Measurements from ENCODE around the gene INTS4. TPM values are rescaled to one million over a fixed set of nuclear protein-coding genes. Genes with fewer than 3 reads are reported as not detected.
"Not testable (repeated sequence)": the region's sequence is repeated elsewhere in the genome, so short reads cannot be mapped to it uniquely, and the experiment has no call there.

Gene INTS4
- total and polyA plus RNA-seq, 4 donors = 25.3 to 42.3 (median 29.7) TPM

DNA sequence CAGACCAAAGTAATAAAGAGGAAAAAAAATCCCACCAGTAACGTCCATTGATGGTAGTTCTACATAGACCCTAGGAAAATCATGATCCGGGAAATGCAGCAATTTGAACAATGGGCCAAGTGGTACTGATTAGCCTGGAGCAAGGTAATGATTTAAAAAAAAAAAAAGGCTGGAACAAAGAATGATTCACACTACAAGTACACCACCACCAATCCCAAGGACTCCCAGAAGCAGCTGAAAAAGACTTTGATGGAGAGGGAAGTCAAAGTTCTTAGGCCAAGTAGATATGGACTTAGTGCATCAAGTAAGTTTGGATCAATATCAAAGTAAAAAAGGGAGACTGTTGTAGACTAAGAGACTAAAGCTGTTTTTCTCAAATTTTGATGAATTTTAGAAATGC lies 16.8 kb upstream of the INTS4 start:
- Histone ChIP-seq H3K27ac (ENCODE audit: low read depth, low read length) (no peak overlapping the region), H3K27me3 (ENCODE audit: control insufficient read depth, insufficient read depth, low read length) (no peaks in the 10 kb centered on the region), H3K4me1 (ENCODE audit: control insufficient read depth, insufficient read depth, low read length) (no peaks in the 10 kb centered on the region), H3K9me3 (ENCODE audit: control insufficient read depth, insufficient read depth, low read length) (no peaks in the 10 kb centered on the region), H3K36me3 (ENCODE audit: control insufficient read depth, insufficient read depth, low read length) (no peaks in the 10 kb centered on the region), H3K4me3 (ENCODE audit: low read depth, low read length) (no peak overlapping the region)
- WGBS (ENCODE audit: insufficient coverage) = no CpG with 5 or more reads among the region's 2 CpGs
- no peak for DNase-seq (ENCODE audit: low read depth in 4 of 6, low spot score in 6 of 6)

DNA sequence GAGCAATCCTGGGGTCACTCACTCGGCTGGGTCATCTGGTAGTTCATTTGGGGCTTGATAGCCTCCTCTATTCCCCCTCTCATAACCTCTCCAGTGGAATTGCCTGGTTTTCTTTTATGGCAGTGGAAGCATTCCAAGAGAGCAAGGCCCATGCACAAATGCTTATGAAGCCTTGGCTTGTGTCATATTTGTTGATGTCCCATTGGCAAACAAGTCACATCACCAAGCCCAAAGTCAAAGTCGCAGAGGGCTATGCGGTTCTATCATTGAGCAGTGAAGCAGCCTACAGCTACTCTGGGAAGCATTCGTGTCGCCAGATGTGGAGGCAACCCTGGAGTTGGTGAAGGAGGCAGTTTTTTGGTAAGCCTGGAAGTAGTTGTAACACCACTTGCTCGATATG lies 16.3 kb upstream of the INTS4 start:
- Histone ChIP-seq H3K4me1 (ENCODE audit: control insufficient read depth, insufficient read depth, low read length) (no peaks in the 10 kb centered on the region), H3K27ac (ENCODE audit: low read depth, low read length) (no peak overlapping the region), H3K9me3 (ENCODE audit: control insufficient read depth, insufficient read depth, low read length) (no peaks in the 10 kb centered on the region), H3K4me3 (ENCODE audit: low read depth, low read length) (no peak overlapping the region), H3K27me3 (ENCODE audit: control insufficient read depth, insufficient read depth, low read length) (no peaks in the 10 kb centered on the region), H3K36me3 (ENCODE audit: control insufficient read depth, insufficient read depth, low read length) (no peaks in the 10 kb centered on the region)
- 80% methylated on average over 1 of the region's 6 CpGs for WGBS (ENCODE audit: insufficient coverage)
- DNase-seq (ENCODE audit: low read depth in 4 of 6, low spot score in 6 of 6) = no peak

DNA sequence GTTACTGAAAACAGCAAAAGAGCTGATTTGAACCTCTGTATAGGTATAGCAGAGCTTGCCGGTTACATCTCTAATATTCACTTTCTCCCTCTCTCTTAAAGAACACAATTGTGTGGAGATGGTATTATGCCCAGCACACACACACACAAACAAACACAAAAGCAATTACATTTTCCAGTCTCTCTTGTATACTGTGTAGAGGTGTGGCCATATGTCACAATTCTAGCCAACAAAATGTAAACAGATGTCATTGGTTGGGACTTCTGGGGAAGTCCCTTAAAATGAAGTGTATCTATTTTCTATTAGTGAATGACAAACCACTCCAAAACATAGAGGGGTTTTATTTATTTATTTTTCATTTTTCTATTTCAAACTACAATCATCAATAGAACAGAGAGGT lies 15.8 kb upstream of the INTS4 start:
- H3K36me3 ChIP-seq (ENCODE audit: control insufficient read depth, insufficient read depth, low read length) = no peaks in the 10 kb centered on the region
- H3K27me3 ChIP-seq (ENCODE audit: control insufficient read depth, insufficient read depth, low read length) = no peaks in the 10 kb centered on the region
- no peak overlapping the region for H3K4me3 ChIP-seq (ENCODE audit: low read depth, low read length)
- no peak overlapping the region for H3K27ac ChIP-seq (ENCODE audit: low read depth, low read length)
- H3K9me3 ChIP-seq (ENCODE audit: control insufficient read depth, insufficient read depth, low read length) = no peaks in the 10 kb centered on the region
- no peak for DNase-seq (ENCODE audit: low read depth in 4 of 6, low spot score in 6 of 6)
- WGBS (ENCODE audit: insufficient coverage) = no CpG with 5 or more reads among the region's 1 CpG
- H3K4me1 ChIP-seq (ENCODE audit: control insufficient read depth, insufficient read depth, low read length) = no peaks in the 10 kb centered on the region

DNA sequence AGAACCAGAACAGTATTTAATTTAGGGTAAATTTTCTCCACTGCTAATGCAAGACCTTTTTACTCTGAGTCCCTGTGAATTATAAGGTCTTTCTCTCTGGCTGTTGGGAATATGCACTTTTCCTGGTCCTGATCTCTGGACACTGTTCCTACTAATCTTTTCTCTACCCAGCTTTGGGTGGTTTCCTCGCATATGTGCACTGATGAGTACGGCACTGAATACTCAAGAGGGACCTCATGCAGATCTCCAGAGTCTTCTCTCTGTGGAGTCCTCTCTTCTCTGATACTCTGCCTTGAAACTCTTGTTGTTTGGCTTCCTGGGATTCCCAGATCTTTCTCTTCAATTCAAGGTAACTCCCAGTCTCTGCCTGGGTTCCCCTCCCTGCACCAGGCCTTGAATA lies 14.6 kb upstream of the INTS4 start:
- H3K27me3 ChIP-seq (ENCODE audit: control insufficient read depth, insufficient read depth, low read length) = no peaks in the 10 kb centered on the region
- 92% methylated on average over 2 of the region's 2 CpGs for WGBS (ENCODE audit: insufficient coverage)
- H3K36me3 ChIP-seq (ENCODE audit: control insufficient read depth, insufficient read depth, low read length) = no peaks in the 10 kb centered on the region
- H3K4me1 ChIP-seq (ENCODE audit: control insufficient read depth, insufficient read depth, low read length) = no peaks in the 10 kb centered on the region
- H3K9me3 ChIP-seq (ENCODE audit: control insufficient read depth, insufficient read depth, low read length) = no peaks in the 10 kb centered on the region
- no peak overlapping the region for H3K4me3 ChIP-seq (ENCODE audit: low read depth, low read length)
- DNase-seq (ENCODE audit: low read depth in 4 of 6, low spot score in 6 of 6) = no peak
- H3K27ac ChIP-seq (ENCODE audit: low read depth, low read length) = no peak overlapping the region

DNA sequence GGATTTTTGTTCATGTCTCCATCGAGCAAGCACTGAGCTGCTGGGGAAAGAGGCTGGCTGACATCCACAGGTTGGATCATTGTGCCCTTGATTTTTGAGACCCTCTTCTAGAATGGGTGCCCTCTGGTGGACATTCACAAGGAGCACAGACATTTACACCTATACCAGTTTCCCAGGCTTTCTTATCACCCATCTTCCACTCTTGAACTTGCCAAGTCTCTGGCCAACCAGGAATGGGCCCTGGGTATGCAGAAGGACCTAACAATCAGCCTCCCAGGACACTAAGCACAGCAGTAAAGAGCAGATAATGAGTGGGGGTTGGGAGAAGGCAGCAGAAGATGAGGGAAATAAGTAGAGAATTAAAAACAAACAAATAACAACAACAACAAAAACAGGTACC lies 5.7 kb upstream of the INTS4 start:
- 0% methylated on average over 1 of the region's 1 CpG for WGBS (ENCODE audit: insufficient coverage)
- no peaks in the 10 kb centered on the region for H3K9me3 ChIP-seq (ENCODE audit: control insufficient read depth, insufficient read depth, low read length)
- no peak overlapping the region for H3K27ac ChIP-seq (ENCODE audit: low read depth, low read length)
- no peaks in the 10 kb centered on the region for H3K36me3 ChIP-seq (ENCODE audit: control insufficient read depth, insufficient read depth, low read length)
- H3K4me3 ChIP-seq (ENCODE audit: low read depth, low read length) = no peak overlapping the region
- no peaks in the 10 kb centered on the region for H3K27me3 ChIP-seq (ENCODE audit: control insufficient read depth, insufficient read depth, low read length)
- DNase-seq (ENCODE audit: low read depth in 4 of 6, low spot score in 6 of 6) = peak in 3 of 6 donors; percentile 52 to 92 (median 81)
- H3K4me1 ChIP-seq (ENCODE audit: control insufficient read depth, insufficient read depth, low read length) = peaks cover 4% of the 10 kb centered on the region

DNA sequence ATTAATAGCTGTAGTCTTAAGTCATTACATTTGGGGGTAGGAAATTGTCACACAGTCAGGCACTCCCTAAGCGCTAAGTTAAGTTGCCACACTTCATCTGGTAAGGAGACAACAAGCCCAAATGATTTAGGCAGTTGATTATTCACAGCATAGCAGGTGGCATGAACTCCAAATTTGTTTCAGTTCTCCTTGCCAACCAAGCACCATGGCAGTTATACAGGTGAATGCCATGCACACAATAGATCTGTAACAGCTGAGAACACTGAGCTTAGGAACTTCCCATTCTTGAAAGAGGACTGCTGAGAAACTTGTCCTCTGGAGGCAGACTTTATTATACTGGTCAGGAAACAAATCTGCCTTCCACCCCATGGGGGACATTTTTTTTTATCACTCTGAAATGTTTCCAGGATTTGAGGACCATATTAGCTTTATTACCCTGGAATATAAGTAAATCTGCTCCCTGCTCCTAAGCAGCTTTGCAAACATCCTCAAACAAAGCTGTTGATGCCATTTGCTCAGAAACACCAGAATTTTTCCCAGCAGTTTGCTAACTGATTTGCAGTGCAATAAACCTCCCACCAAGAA lies 5.1 kb upstream of the INTS4 start:
- peaks cover 4% of the 10 kb centered on the region for H3K4me1 ChIP-seq (ENCODE audit: control insufficient read depth, insufficient read depth, low read length)
- WGBS (ENCODE audit: insufficient coverage) = 50% methylated on average over 1 of the region's 1 CpG
- peak in 2 of 6 donors; percentile 10 to 83 for DNase-seq (ENCODE audit: low read depth in 4 of 6, low spot score in 6 of 6)
- H3K9me3 ChIP-seq (ENCODE audit: control insufficient read depth, insufficient read depth, low read length) = no peaks in the 10 kb centered on the region
- no peak overlapping the region for H3K27ac ChIP-seq (ENCODE audit: low read depth, low read length)
- H3K36me3 ChIP-seq (ENCODE audit: control insufficient read depth, insufficient read depth, low read length) = no peaks in the 10 kb centered on the region
- H3K4me3 ChIP-seq (ENCODE audit: low read depth, low read length) = no peak overlapping the region
- H3K27me3 ChIP-seq (ENCODE audit: control insufficient read depth, insufficient read depth, low read length) = no peaks in the 10 kb centered on the region

DNA sequence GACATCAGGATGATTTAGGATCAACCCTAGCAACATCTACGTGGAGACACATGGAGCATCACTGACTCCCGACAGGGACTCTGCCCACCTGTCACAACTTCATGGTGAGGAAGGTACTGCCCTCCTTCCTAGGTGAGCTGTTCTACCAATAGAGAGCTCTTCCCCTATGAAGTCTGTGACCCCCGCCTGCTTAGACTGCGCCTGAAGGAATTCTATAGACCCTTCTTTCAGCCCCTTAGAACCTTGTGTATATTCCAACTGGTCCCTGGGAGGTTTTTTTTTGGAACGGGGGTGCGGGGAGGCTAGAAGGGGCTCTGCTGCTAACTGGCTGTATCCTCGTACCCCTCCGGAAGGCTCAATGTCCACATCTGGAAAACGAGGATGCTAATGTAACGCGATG lies 566 bp downstream of the INTS4 start:
- H3K36me3 ChIP-seq (ENCODE audit: control insufficient read depth, insufficient read depth, low read length) = peaks cover 17% of the 10 kb centered on the region
- WGBS (ENCODE audit: insufficient coverage) = 0% methylated on average over 1 of the region's 11 CpGs
- no peak overlapping the region for H3K27ac ChIP-seq (ENCODE audit: low read depth, low read length)
- H3K9me3 ChIP-seq (ENCODE audit: control insufficient read depth, insufficient read depth, low read length) = no peaks in the 10 kb centered on the region
- H3K27me3 ChIP-seq (ENCODE audit: control insufficient read depth, insufficient read depth, low read length) = no peaks in the 10 kb centered on the region
- DNase-seq (ENCODE audit: low read depth in 4 of 6, low spot score in 6 of 6) = no peak
- H3K4me1 ChIP-seq (ENCODE audit: control insufficient read depth, insufficient read depth, low read length) = peaks cover 7% of the 10 kb centered on the region
- H3K4me3 ChIP-seq (ENCODE audit: low read depth, low read length) = peak overlapping the region; percentile 93

DNA sequence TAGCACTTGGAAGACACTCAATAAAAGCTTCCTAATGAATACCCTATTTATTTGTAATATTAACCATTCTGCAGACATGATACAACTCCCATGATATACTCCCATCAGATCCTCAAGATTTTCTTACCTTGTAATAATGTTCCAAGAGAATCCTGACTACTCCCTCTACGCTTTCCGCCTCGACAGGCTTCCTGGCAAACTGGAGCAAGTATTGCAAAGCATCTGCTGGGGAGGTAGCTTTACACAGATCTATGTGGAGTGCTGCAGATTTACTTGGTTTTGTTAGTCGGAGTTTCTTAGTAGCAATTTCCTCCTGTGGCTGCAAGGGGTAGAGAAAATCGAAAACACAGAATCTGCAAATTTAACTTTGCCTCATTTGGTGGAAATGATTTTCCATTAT lies 3.5 kb downstream of the INTS4 start:
- Histone ChIP-seq H3K27ac (ENCODE audit: low read depth, low read length) (no peak overlapping the region), H3K9me3 (ENCODE audit: control insufficient read depth, insufficient read depth, low read length) (no peaks in the 10 kb centered on the region), H3K4me3 (ENCODE audit: low read depth, low read length) (no peak overlapping the region), H3K27me3 (ENCODE audit: control insufficient read depth, insufficient read depth, low read length) (no peaks in the 10 kb centered on the region), H3K36me3 (ENCODE audit: control insufficient read depth, insufficient read depth, low read length) (peaks cover 21% of the 10 kb centered on the region), H3K4me1 (ENCODE audit: control insufficient read depth, insufficient read depth, low read length) (peaks cover 7% of the 10 kb centered on the region)
- DNase-seq (ENCODE audit: low read depth in 4 of 6, low spot score in 6 of 6) = no peak
- WGBS (ENCODE audit: insufficient coverage) = no CpG with 5 or more reads among the region's 5 CpGs

DNA sequence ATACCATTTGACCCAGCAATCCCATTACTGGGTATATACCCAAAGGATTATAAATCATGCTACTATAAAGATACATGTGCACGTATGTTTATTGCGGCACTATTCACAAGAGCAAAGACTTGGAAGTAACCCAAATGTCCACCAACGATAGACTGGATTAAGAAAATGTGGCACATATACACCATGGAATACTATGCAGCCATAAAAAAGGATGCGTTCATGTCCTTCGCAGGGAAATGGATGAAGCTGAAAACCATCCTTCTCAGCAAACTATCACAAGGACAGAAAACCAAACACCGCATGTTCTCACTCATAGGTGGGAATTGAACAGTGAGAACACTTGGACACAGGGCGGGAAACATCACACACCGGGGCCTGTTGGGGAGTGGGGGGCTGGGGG lies 8.0 kb downstream of the INTS4 start:
- WGBS (ENCODE audit: insufficient coverage) = no CpG with 5 or more reads among the region's 8 CpGs
- H3K4me1 ChIP-seq (ENCODE audit: control insufficient read depth, insufficient read depth, low read length); H3K27me3 ChIP-seq (ENCODE audit: control insufficient read depth, insufficient read depth, low read length); H3K4me3 ChIP-seq (ENCODE audit: low read depth, low read length); H3K27ac ChIP-seq (ENCODE audit: low read depth, low read length); DNase-seq (ENCODE audit: low read depth in 4 of 6, low spot score in 6 of 6); H3K9me3 ChIP-seq (ENCODE audit: control insufficient read depth, insufficient read depth, low read length): not testable (repeated sequence)
- peaks cover 18% of the 10 kb centered on the region for H3K36me3 ChIP-seq (ENCODE audit: control insufficient read depth, insufficient read depth, low read length)

DNA sequence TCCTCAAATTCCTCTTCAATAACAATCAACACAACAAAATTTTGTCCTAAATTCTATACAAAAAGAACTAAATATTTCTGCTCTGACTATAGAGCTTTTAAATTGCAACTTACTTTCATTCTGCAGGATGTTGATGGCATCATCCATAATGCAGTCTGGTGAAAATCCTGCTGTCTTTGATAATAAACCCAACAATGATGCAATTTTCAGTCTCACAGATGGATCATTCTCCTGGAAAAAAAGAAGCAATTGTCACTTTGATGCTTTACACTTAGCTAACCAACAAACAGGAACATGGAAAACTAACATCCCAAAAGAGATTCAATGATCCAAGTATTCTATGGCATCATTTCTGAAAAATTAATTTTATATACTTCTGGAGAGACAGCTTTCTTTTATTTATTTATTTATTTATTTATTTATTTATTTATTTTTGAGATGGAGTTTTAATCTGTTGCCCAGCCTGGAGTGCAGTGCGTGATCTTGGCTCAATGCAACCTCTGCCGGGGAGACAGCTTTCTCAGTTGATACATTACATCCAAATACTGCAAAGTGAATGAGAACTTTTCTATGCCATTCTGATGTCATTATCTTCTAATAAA lies 13.0 kb downstream of the INTS4 start:
- no peaks in the 10 kb centered on the region for H3K27me3 ChIP-seq (ENCODE audit: control insufficient read depth, insufficient read depth, low read length)
- peak in 1 of 6 donors; percentile 35 for DNase-seq (ENCODE audit: low read depth in 4 of 6, low spot score in 6 of 6)
- H3K4me1 ChIP-seq (ENCODE audit: control insufficient read depth, insufficient read depth, low read length) = no peaks in the 10 kb centered on the region
- no peaks in the 10 kb centered on the region for H3K9me3 ChIP-seq (ENCODE audit: control insufficient read depth, insufficient read depth, low read length)
- no peak overlapping the region for H3K27ac ChIP-seq (ENCODE audit: low read depth, low read length)
- no peak overlapping the region for H3K4me3 ChIP-seq (ENCODE audit: low read depth, low read length)
- H3K36me3 ChIP-seq (ENCODE audit: control insufficient read depth, insufficient read depth, low read length) = peaks cover 19% of the 10 kb centered on the region
- WGBS (ENCODE audit: insufficient coverage) = no CpG with 5 or more reads among the region's 2 CpGs
